ENCODE measurements around the gene PDE4D. TPM values are rescaled to one million over a fixed set of nuclear protein-coding genes. Genes with fewer than 3 reads are reported as not detected.

The PDE4D gene
- total and polyA plus RNA-seq, 2 of the 4 experiments (the other 2 are of a cell fraction) = 1.4 to 7.9 TPM

DNA sequence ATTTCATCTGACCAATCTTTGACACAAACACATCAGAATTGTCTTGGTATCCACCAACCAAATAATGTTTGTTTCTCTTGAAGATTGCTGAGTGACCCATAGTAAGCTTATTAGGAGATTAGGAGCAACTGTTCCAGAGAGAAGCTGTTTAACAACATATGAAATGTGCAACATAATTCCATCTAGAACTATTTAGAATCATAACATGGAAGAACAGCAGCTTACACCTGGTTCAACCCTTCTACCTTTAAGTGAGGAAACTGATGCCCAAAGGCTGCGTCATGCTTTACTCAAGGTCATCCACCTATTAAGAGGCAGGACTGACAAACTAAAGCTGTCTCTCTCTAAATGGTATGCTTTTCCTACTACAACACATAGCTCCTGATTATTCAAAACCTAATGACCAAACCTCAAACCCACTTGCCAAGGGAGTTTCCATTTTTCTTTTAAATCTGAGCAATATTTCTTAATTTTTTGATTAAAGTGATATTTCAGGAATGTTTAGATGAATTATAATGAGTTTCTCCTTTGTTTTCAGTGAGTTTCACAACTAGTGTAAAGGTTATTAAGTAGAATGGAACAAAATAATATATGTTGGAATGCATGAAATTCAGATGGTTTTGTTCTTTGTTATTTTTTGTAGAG, 764.8 kb downstream of the PDE4D start:
- Histone ChIP-seq H3K27me3 (ENCODE audit: control insufficient read depth, insufficient read depth, low read length) (no peaks in the 10 kb centered on the region), H3K4me2 (ENCODE audit: low read depth, low read length) (no peak overlapping the region), H3K56ac (ENCODE audit: extremely low read depth, insufficient read depth, low read length) (0 out of 2 replicates have a peak overlapping the region, but pooled peaks have one; percentile 20), H3K36me3 (ENCODE audit: control insufficient read depth, insufficient read depth, low read length) (no peaks in the 10 kb centered on the region), H2AK9ac (replicated peaks; ENCODE audit: low read depth, low read length, poor library complexity) (no peak overlapping the region), H3K14ac (replicated peaks; ENCODE audit: low read depth, low read length) (peak overlapping the region; percentile 89), H3K27ac (ENCODE audit: insufficient read depth, low read length) (peak overlapping the region; percentile 85), H2AK5ac (ENCODE audit: low read depth, low read length) (peak overlapping the region; percentile 87), H2AFZ (replicated peaks; ENCODE audit: low read length, poor library complexity) (no peak overlapping the region), H4K91ac (ENCODE audit: insufficient read depth, low read depth, low read length) (peak overlapping the region; percentile 86), H2BK15ac (ENCODE audit: low read depth, low read length) (peak overlapping the region; percentile 93), H4K5ac (ENCODE audit: low read depth, low read length) (peak overlapping the region; percentile 96), H2BK20ac (ENCODE audit: low read depth, low read length) (peak overlapping the region; percentile 100), H4K8ac (ENCODE audit: low read depth in 2 of 2, low read length in 2 of 2) (peak overlapping the region; percentile 87), H4K20me1 (ENCODE audit: insufficient read depth, low read length) (no peaks in the 10 kb centered on the region), H2BK120ac (ENCODE audit: low read depth, low read length) (peak overlapping the region; percentile 97), H2BK5ac (ENCODE audit: low read depth, low read length, poor library complexity, severe bottlenecking) (peak overlapping the region; percentile 99), H3K4ac (ENCODE audit: low read depth, low read length) (peak overlapping the region; percentile 95), H3K4me1 (ENCODE audit: control insufficient read depth, insufficient read depth, low read length) (peaks cover 24% of the 10 kb centered on the region), H3K79me1 (ENCODE audit: low read depth in 1 of 2, low read length in 2 of 2) (peaks cover 4 to 5% of the 10 kb centered on the region in 2 experiments; a peak in 3 of 4 replicates), H3K9ac (ENCODE audit: low read depth, low read length) (no peak overlapping the region), H3K18ac (ENCODE audit: low read depth, low read length) (peak overlapping the region; percentile 86), H3K4me3 (ENCODE audit: insufficient read depth, low read depth, low read length) (no peak overlapping the region), H3K23ac (ENCODE audit: low read depth, low read length) (peak overlapping the region; percentile 87; the same call in 1 of the 2 replicates), H3K9me3 (ENCODE audit: control insufficient read depth, insufficient read depth, low read length) (no peaks in the 10 kb centered on the region), H3K9me1 (ENCODE audit: insufficient read depth, low read length) (peaks cover 13% of the 10 kb centered on the region)
- no TSS peak for BruUV-seq (replicated peaks)
- no peak for DNase-seq
- intact Hi-C loops (cut with micrococcal nuclease) = no loop called here
- CTCF ChIA-PET = interaction anchor here (1.0 to 1.1 kb wide), 2 partner anchors 12 to 94 kb away, joined by 3 read pairs; no protein-coding TSS in a partner anchor
- in situ Hi-C loops (cut with MboI; ENCODE audit: low sequenced_read_pairs) = loop anchor here (5.0 kb wide), 1 partner anchor 44 kb away; no protein-coding TSS in a partner anchor
- ATAC-seq (ENCODE audit: low read depth) = no peak
- POLR2A ChIA-PET (ENCODE audit: unreplicated experiment) = no interaction called here
- dilution Hi-C loops (cut with HindIII; ENCODE audit: low sequenced_read_pairs, unreplicated experiment) = no loop called here
- WGBS, 2 experiments (ENCODE audit: extremely low coverage in 2 of 2, insufficient read length in 1 of 2) = no CpG with 5 or more reads among the region's 1 CpG
- TF ChIP-seq RCOR1 (IDR thresholded peaks at IDR 0.05; ENCODE audit: insufficient replicate concordance, low read length) = no peak
- no peak for TF ChIP-seq MAZ (IDR thresholded peaks at IDR 0.05; ENCODE audit: borderline replicate concordance, low read depth, low read length)
- TF ChIP-seq, protein P1, sequence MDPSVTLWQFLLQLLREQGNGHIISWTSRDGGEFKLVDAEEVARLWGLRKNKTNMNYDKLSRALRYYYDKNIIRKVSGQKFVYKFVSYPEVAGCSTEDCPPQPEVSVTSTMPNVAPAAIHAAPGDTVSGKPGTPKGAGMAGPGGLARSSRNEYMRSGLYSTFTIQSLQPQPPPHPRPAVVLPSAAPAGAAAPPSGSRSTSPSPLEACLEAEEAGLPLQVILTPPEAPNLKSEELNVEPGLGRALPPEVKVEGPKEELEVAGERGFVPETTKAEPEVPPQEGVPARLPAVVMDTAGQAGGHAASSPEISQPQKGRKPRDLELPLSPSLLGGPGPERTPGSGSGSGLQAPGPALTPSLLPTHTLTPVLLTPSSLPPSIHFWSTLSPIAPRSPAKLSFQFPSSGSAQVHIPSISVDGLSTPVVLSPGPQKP (IDR thresholded peaks at IDR 0.05; ENCODE audit: borderline replicate concordance, low read depth, low read length) = no peak
- no peak for TF ChIP-seq MXI1 (IDR thresholded peaks at IDR 0.05; ENCODE audit: borderline replicate concordance, low read depth, low read length)
- TF ChIP-seq FOS (IDR thresholded peaks at IDR 0.05; ENCODE audit: low read depth, low read length) = no peak
- no peak for TF ChIP-seq POLR2A (IDR thresholded peaks at IDR 0.05; ENCODE audit: low read depth, low read length)
- TF ChIP-seq CEBPB (IDR thresholded peaks at IDR 0.05; ENCODE audit: low read depth, low read length) = no peak
- no peak for TF ChIP-seq RAD21 (IDR thresholded peaks at IDR 0.05; ENCODE audit: low read length)
- no peak for TF ChIP-seq CHD1 (IDR thresholded peaks at IDR 0.05; ENCODE audit: low read depth, low read length)
- TF ChIP-seq, protein P2, sequence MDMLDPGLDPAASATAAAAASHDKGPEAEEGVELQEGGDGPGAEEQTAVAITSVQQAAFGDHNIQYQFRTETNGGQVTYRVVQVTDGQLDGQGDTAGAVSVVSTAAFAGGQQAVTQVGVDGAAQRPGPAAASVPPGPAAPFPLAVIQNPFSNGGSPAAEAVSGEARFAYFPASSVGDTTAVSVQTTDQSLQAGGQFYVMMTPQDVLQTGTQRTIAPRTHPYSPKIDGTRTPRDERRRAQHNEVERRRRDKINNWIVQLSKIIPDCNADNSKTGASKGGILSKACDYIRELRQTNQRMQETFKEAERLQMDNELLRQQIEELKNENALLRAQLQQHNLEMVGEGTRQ (IDR thresholded peaks at IDR 0.05; ENCODE audit: low read depth, low read length) = no peak
- no peak for TF ChIP-seq NFE2L2 (IDR thresholded peaks at IDR 0.05; ENCODE audit: low read depth, low read length)
- TF ChIP-seq BHLHE40 (IDR thresholded peaks at IDR 0.05; ENCODE audit: low read depth, low read length) = no peak
- TF ChIP-seq, protein P3, sequence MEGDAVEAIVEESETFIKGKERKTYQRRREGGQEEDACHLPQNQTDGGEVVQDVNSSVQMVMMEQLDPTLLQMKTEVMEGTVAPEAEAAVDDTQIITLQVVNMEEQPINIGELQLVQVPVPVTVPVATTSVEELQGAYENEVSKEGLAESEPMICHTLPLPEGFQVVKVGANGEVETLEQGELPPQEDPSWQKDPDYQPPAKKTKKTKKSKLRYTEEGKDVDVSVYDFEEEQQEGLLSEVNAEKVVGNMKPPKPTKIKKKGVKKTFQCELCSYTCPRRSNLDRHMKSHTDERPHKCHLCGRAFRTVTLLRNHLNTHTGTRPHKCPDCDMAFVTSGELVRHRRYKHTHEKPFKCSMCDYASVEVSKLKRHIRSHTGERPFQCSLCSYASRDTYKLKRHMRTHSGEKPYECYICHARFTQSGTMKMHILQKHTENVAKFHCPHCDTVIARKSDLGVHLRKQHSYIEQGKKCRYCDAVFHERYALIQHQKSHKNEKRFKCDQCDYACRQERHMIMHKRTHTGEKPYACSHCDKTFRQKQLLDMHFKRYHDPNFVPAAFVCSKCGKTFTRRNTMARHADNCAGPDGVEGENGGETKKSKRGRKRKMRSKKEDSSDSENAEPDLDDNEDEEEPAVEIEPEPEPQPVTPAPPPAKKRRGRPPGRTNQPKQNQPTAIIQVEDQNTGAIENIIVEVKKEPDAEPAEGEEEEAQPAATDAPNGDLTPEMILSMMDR (conservative IDR thresholded peaks at IDR 0.05; ENCODE audit: low read depth, low read length) = no peak
- TF ChIP-seq MAFK (IDR thresholded peaks at IDR 0.05; ENCODE audit: low read depth, low read length) = no peak
- no peak for TF ChIP-seq SMC3 (IDR thresholded peaks at IDR 0.05; ENCODE audit: low read depth, low read length)

All from IMR-90 (cell line).